Embryonic facial prominence (tissue), 1 donor: ENCODE data around the gene CATSPERD.
"Not testable (repeated sequence)": the region's sequence is repeated elsewhere in the genome, so short reads cannot be mapped to it uniquely, and the experiment has no call there.

ENCODE experiments used
- DNase-seq: peaks from one replicate; pipeline ENCODE4 v3.0.0-alpha.2; 2016; ENCODE audit errors: extremely low spot score

CATSPERD gene

DNA sequence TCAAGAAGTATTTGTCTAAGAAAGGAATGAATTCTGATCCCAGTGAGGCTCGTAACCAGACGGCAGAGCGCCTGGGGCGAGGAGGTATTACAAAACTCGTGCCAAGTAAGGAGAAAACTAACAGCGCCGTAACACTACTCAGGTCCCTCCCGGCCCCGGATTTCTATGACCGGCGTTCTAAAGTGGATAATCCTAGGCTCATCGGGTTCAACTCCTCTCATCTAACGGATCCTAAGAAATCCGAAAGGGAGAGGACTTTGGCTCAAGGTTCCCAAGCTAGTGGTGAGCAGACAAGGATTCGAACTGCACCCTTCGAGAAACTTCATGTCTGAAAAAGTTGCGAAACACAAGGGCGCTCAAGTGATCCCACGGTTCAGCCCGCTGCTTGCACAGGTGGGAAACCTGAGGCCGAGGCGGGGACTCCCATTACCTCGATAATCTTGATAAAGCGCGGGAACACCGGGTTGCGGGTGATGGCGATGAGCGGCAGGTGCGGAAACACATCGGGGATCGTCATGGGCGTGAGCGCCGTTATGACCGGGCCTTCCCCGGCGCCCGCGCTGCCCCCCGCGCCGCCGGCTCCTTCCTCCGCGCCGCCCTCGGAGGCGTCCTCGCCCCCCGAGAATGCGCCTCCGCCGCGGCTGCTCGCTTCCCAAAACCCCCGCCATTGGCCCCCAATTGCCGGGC is 1.0 kb upstream of the CATSPERD start:
- no peak for DNase-seq

DNA sequence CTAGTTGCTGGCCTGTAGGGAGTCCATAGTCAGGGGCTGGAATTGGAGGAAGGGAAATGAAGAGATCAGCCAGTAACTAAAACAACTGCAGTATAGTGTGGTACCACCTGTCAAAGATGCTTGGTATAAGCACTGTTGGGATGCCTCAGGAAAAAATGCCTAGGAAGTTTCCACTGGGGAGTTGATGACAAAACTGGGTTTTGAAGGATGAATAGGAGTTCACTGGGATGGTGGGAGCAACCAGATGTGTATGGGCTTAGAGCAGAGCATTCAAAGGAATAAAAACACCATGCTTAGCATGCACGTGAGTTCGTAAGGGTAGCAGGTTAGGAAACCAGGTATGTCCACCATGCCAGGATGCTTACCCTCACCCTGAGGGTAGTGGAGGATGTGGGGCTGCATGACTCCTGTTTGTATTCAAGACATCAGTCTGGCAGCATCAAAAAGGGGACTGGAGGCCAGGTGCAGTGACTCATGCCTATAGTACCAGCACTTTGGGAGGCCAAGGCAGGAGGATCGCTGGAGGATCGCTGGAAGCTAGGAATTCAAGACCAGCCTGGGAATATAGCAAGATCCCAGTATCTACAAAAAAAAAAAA is 7.1 kb downstream of the CATSPERD start:
- no peak for DNase-seq

DNA sequence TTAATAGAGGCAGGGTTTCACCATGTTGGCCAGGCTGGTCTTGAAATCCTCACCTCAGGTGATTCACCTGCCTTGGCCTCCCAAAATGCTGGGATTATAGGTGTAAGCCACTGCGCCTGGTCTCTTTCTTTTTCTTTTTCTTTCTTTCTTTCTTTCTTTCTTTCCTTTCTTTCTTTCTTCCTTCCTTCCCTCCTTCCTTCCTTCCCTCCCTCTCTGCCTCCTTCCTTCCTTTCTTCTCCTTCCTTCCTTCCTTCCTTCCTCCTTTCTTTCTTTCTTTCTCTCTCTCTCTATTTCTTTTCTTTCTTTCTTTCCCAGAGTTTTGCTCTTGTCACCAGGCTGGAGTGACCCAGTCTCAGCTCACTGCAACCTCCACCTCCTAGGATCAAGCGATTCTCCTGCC is 12.7 kb downstream of the CATSPERD start:
- DNase-seq = not testable (repeated sequence)

DNA sequence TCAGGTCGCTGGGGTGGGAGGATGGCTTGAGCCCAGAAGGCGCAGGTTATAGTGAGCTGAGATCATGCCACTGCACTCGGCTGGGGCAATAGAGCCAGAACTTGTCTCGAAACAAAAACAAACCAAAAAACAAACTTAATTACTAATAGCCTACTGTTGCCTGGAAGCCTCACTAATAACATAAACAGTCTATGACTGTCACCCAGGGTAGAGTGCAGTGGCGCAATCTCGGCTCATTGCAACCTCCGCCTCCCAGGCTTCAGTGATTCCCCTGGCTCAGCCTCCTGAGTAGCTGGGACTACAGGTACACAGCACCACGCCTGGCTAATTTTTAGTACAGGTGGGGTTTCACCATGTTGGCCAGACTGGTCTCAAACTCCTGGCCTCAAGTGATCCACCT is 18.0 kb downstream of the CATSPERD start:
- DNase-seq = no peak

DNA sequence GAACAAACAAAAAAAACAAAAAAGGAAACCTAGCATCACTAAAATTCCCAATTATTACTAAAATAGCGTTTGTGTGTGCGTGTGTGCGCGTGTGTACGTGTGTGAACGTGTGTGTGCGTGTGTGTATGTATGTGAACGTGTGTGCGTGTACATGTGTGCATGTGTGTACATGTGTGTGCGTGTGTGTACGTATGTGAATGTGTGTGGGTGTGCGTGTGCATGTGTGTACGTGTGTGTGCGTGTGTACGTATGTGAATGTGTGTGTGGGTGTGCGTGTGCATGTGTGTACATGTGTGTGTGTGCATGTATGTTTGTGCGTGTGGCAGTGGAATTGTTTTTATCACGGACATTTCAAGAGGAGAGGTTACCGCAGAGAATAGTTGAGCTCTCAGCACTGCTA is 21.6 kb downstream of the CATSPERD start:
- no peak for DNase-seq

DNA sequence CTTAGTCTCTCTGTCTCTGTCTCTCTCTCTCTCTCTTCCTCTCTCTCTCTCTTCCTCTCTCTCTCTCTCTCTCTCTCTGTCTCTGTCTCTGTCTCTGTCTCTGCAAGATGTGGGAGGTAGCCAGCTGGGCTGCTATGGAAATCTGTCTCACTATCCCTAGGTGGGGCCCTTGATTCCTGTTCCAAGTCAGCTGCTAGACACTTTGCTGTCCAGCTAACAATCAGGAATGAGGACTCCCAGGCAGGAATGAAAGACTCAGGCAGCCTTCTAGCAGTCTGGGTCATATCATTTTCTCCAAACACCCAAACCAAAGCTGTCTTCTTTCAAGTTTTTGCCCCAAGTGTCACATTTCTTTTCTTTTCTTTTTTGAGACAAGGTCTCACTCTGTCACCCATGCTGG is 23.2 kb downstream of the CATSPERD start:
- DNase-seq = no peak

DNA sequence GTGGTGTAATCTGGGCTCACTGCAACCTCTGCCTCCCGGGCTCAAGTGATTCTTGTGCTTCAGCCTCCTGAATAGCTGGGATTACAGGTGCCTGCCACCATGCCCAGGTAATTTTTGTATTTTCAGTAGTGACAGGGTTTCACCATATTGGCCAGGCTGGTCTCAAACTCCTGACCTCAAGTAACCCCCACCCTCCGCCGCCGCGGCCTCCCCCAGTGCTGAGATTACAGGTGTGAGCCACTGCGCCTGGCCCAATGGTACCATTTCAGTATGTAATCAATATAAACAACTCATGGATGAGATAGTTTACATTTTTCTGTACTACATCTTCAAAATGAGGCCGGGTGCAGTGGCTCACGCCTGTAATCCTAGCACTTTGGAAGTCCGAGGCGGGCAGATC is 24.6 kb downstream of the CATSPERD start:
- not testable (repeated sequence) for DNase-seq

DNA sequence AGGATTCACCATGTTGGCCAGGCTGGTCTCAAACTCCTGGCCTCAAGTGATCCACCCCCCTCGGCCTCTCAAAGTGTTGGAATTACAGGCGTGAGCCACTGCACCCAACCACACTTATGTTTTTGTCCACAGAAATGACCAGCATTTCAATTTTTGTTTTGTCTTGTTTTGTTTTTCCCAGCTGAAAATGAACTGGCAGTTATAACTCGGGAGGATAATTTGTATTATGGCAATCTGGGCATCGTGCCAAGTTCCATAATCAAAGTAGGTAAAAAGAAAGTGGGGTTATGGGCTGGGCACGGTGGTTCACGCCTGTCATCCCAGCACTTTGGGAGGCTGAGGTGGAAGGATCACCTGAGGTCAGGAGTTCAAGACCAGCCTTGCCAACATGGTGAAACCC is 28.5 kb downstream of the CATSPERD start:
- not testable (repeated sequence) for DNase-seq

DNA sequence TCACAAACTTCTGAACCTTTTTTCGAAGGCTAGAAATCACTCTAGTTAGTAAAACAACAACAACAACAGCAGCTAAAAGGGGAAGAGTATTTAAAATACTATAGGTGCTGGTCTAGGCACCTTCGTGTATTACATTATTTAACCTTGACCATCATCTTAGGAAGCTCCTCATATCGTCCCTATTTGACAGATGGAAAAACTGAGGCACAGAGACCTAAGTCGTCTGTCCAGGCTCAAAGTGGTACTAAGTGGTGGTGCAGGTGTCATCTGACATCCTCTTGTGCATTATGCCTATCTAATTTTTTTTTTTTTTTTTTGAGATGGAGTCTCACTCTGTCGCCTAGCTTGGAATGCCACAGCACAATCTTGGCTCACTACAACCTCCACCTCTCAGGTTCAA is 29.1 kb downstream of the CATSPERD start:
- no peak for DNase-seq

DNA sequence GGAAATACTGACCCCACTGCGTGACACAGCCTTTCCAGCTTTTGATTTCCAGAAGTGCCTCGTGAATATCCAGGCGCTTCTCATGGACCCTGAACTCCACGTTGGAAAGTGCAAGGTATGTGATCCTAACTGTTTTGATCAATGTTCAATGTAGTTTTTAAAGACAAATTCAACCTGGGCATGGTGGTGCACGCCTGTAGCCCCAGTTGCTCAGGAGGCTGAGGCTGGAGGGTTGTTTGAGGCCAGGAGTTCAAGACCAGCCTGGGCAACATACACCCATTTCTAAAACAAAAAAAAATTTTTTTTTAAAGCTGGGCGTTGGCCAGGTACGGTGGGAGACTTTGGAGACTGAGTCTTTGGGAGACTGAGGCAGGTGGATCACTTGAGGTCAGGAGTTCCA is 31.3 kb downstream of the CATSPERD start:
- DNase-seq = no peak

DNA sequence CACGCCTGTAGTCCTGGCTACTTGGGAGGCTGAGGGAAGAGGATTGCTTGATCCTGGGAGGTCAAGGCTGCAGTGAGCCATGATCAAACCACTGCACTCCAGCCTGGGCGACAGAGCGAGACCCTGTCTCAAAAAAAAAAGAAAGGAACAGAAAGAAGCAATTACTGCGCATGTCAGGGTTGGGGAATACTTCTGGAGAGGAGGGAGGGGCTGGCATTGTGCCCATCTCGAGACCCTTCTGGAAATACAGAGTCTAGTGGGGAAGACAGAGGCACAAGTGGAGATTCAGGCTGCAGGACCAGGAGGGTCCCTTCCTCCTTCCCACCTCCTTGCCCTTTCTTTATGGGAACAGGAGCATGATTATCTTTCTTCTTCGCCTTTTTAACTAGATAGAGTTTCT is 33.3 kb downstream of the CATSPERD start:
- no peak for DNase-seq

DNA sequence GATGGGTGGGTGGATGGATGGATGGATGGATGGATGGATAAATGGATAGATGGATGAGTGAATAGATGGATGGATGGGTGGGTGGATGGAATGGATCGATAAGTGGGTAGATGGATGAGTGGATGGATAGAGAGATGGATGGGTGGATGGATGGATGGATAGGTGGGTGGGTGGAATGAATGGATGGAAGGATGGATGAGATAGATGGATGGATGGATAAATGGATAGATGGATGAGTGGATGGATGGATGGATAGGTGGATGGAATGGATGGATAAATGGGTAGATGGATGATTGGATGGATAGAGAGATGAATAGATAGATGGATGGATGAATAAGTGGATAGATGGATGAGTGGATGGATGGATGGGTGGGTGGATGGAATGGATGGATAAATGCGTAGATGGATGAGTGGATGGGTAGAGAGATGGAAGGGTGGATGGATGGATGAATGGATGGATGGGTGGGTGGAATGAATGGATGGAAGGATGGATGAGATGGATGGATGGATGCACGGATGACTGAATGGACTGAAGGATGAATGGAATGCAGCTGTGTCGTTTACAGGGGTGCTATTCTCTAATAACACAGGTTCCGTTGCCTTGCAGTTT is 42.3 kb downstream of the CATSPERD start:
- DNase-seq = no peak

DNA sequence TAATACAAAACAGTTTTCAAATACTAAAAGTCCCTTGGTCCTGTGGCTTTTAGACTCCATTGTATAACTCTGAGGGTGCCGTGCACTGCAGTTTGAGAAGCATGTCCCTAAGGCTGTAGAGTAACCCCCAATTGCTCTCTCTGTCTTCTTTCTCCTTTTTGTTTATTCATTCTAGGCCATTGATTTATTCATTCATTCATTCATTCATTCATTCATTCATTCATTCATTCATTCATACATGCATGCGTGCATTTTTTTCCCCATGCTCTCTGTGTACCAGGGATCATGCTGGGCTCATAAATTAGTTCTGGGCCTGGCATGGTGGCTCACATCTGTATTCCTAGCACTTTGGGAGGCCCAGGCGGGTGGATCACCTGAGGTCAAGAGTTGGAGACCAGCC is 44.8 kb downstream of the CATSPERD start:
- DNase-seq = no peak

DNA sequence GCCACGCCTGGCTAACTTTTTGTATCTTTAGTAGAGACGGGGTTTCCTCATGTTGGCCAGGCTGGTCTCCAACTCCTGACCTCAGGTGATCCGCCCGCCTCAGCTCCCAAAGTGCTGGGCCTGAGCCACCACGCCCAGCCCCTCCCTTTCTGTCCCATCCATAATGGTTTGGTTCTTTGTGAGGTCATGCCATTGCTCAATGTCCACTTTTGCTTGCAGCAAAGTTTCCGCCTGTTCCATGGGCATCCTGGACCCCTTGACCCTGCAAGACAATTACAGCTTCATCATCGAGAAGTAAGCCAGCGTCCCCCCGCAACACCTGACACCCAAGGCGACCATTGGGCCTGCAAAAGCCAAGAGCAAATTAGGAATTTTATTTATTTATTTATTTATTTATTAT is 47.5 kb downstream of the CATSPERD start:
- no peak for DNase-seq

DNA sequence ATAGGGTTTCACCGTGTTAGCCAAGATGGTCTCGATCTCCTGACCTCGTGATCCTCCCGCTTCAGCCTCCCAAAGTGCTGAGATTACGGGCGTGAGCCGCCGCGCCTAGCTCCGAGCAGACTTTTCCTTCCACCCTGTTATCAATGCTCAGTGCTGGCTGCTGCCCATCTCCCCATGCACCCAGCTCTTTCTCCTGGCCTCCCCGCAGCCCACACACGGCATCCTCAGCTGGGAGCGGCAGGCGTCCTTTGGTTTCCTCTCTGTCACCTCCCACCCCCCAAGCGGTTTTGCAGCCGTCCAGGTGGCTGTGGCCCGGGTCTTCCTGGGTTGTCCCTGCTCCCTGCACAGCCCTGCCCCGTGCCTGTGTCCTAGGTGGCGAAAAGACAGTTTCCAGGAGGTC is 52.0 kb downstream of the CATSPERD start:
- no peak for DNase-seq

DNA sequence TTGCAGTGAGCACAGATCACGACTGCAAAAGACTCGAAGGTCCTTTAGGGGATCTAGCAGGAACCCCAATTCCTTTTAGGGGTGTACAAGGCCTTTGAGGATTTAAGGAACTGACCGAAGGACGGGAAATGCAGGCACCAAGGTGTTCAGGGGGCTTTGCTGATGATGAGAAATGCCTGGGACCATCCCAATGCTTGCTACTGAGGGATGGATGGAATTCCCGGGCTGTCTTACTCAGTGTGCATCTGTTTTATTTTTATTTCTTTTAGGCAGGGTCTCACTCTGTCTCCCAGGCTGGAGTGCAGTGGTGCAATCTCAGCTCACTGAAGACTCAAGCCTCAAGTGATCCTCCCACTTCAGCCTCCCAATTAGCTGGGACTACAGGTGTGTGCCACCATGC is 52.8 kb downstream of the CATSPERD start:
- no peak for DNase-seq

DNA sequence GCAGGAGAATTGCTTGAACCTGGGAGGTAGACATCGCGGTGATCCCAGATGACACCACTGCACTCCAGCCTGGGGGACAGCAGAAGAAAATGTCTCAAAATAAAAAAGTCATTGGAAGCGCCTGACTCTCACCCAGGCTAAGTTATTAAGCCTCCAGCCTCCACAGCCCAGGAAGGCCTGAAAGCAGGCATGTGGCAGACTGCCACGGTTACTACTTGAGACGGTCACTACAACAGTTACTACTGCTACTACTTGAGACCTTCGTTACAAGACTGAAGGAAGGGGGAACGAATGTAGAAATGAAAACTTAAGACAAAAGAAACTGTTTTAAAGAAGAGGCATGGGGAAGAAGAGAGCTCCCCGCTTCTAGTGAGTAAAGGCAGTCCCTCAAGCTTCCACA is 54.5 kb downstream of the CATSPERD start:
- no peak for DNase-seq

DNA sequence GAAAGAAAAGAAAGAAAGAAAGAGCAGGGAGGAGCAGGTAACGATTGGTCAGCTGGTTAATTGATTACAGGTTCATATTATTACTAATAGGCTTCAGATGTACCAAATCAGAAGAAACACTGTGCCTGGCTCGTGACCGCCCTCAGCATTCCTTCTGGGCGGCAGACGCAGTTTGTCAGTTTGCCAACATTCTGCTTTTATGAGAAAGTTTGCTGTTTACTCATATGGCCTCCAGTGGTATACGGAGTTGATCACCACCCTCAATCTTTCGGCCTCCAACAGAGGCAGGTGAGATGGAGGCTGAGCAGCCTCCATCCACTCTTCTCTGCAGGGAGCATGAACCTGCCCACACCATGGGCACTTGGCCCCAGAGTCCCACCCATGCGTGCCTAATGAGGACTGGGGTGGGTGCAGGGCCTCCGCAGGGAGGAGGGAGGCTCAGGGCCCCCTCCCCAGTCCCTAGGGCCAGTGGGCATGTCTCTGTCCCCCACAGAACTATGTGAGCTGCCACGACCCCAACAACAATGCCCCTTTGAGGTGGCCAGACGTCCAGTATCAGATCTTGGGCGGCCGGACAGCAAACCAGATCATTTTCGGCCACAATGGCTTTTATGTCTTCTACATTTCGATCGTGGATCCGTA is 55.4 kb downstream of the CATSPERD start:
- DNase-seq = no peak

DNA sequence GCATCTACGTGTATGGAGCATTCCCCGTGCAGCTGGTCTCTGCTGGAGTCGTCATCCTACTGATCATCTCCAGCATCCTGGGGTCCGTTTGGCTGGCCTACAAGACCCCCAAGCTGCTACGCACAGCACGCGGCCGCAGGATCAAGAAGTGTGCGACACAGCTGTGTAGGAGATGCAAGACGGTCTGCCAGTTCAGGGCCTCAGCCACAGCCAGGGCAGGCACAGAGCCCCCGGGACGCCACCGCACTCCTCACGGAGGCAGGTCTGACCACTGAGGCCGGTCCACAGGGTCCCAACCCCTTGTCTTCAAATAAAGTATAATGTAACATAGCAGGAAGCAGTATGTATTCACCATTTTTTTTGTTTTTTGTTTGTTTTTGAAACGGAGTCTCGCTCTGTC is 58.0 kb downstream of the CATSPERD start:
- DNase-seq = no peak

DNA sequence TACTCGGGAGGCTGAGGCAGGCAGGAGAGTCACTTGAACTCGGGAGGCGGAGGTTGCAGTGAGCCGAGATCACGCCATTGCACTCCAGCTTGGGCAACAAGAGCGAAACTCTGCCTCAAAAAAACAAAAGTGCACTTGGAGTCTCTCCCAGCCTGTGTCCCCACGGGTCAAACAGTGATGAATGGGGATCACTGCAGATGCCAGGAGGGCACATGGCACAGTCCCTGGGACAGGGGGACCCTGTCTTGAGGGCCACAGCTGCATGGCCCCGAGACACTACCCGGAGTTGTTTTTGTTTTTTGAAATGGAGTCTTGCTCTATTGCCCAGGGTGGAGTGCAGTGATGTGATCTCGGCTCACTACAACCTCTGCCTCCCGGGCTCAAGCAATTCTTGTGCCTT is 60.5 kb downstream of the CATSPERD start:
- DNase-seq = not testable (repeated sequence)

DNA sequence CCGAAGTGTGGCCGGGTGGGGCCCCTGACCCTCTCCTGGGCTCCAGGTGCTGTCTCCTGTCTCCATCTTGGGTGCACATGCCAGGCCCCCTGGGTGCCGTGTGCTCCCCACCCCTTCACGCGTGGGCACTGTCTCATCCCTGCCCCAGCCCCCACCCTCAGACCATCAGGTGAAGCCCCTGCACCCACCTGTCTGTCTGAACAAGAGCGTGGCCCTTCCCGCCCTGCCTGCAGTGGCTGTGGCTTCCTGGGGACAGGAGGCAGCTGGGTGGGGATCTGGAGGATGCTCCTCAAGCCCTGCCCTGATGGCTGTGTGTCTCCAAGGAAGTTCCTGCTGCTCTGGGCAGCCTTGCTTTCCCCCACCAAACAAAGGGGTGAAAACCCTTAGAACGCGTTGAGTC is 61.9 kb downstream of the CATSPERD start:
- DNase-seq = no peak

DNA sequence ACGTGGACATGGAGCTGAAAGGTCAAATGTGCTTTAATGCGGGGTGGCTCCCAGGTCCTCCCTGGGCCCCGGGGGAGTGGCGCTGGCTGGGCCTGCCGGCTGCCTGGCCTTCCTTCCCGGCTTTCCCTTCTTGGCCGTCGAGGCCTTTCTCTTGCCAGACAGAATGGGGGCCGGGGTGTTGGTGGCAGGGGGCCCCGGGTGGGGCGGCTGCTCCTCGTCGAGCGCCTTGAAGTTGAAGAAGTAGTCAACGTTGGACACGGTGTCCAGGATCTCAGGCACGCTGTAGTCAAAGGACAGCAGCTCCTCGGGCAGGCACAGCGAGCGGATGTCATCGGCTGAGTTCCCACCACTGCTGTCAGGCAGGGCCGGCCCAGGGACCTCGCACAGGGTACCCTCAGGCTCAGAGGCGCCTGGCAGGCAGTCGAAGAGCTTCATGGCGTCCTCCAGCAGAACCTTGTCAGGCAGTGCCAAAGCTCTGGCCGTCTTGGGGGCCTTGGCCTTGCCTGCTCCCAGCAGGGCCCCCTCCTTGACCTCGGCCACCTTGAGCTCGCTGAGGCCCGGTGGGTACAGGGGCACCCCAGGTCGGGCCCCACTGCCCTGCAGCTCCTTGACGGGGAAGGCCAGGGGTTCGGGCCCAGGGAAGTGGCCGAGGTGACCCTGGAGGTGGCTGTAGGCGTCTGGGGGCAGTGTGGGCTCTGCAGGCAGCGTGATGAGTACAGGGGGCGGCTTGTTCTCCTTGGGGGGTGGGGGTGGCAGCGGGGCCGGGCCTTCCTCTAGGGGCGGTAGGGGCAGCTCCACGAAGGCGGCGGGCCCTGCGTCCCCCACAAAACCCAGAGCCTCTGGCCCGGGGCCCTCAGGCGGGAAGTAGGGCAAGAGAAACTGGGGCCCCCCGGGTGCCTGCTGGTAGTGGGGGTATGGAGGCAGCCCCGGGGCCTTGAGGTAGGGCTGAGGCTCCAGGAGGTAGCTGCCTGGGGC is 62.8 kb downstream of the CATSPERD start:
- DNase-seq = no peak
